WERI-Rb-1 (cell line): Measurements from ENCODE around the gene TMEM258.

Source experiments
- DNase-seq: peaks from one replicate; pipeline ENCODE4 v3.0.0-alpha.2; 2020
- H3K27ac ChIP-seq: fragments of 250-450 bp; sonication (Bioruptor Pico); 2 replicates; pipeline ENCODE4 v1.5.1; 2020; ENCODE audit warnings: mild to moderate bottlenecking, moderate library complexity
- H3K27me3 ChIP-seq: fragments of 250-450 bp; sonication (Bioruptor Pico); 2 replicates; pipeline ENCODE4 v1.5.1; 2021; ENCODE audit warnings: mild to moderate bottlenecking, low read depth, moderate library complexity; ENCODE audit not compliant: insufficient read depth, severe bottlenecking
- H3K36me3 ChIP-seq: fragments of 250-450 bp; sonication (Bioruptor Pico); 2 replicates; pipeline ENCODE4 v1.5.1; 2020; ENCODE audit warnings: mild to moderate bottlenecking, moderate library complexity
- H3K4me3 ChIP-seq: 2 replicates; pipeline ENCODE4 v1.5.1; 2011; ENCODE audit warnings: low read depth, mild to moderate bottlenecking, control low read depth, low read length
- H3K9me3 ChIP-seq: fragments of 250-450 bp; sonication (Bioruptor Pico); 2 replicates; pipeline ENCODE4 v1.5.1; 2021; ENCODE audit warnings: mild to moderate bottlenecking, moderate library complexity; ENCODE audit not compliant: severe bottlenecking
- CTCF ChIP-seq: IDR thresholded peaks from 2 replicates; pipeline ENCODE4 v1.5.1; 2011; ENCODE audit warnings: low read depth, mild to moderate bottlenecking, control low read depth, inconsistent platforms, low read length

The TMEM258 gene

GRCh38 chr11:61779666-61780525 is 12.5 kb downstream of the TMEM258 start:
- Histone ChIP-seq H3K9me3 (no peaks in the 10 kb centered on the region), H3K4me3 (no peak overlapping the region), H3K36me3 (peaks cover 5% of the 10 kb centered on the region; the same call in 1 of the 2 replicates), H3K27me3 (no peaks in the 10 kb centered on the region), H3K27ac (no peak overlapping the region; the same call in 1 of the 2 replicates)
- no peak for TF ChIP-seq CTCF
- DNase-seq, result no peak

GRCh38 chr11:61778920-61779650 is 13.3 kb downstream of the TMEM258 start:
- Histone ChIP-seq H3K27me3 (no peaks in the 10 kb centered on the region), H3K27ac (no peak overlapping the region), H3K4me3 (no peak overlapping the region), H3K36me3 (0 out of 2 replicates have a peak, but pooled peaks cover 3% of the 10 kb centered on the region), H3K9me3 (no peaks in the 10 kb centered on the region)
- no peak for TF ChIP-seq CTCF
- DNase-seq, result no peak

- no peak overlapping the region for H3K4me3 ChIP-seq
- no peak for TF ChIP-seq CTCF
- no peak overlapping the region for H3K27ac ChIP-seq
- H3K36me3 ChIP-seq, result 0 out of 2 replicates have a peak, but pooled peaks cover 3% of the 10 kb centered on the region
- no peaks in the 10 kb centered on the region for H3K9me3 ChIP-seq
- H3K27me3 ChIP-seq, result no peaks in the 10 kb centered on the region
- no peak for DNase-seq
Measured at GRCh38 chr11:61778357-61778886, 14.0 kb downstream of the TMEM258 start.

GRCh38 chr11:61777234-61778090 is 14.9 kb downstream of the TMEM258 start:
- H3K4me3 ChIP-seq, result no peak overlapping the region
- no peak overlapping the region for H3K27ac ChIP-seq
- 0 out of 2 replicates have a peak, but pooled peaks cover 3% of the 10 kb centered on the region for H3K36me3 ChIP-seq
- no peaks in the 10 kb centered on the region for H3K27me3 ChIP-seq
- no peaks in the 10 kb centered on the region for H3K9me3 ChIP-seq
- DNase-seq, result no peak
- TF ChIP-seq CTCF, result no peak

- Histone ChIP-seq H3K27me3 (no peaks in the 10 kb centered on the region), H3K4me3 (no peak overlapping the region), H3K27ac (no peak overlapping the region), H3K36me3 (no peaks in the 10 kb centered on the region), H3K9me3 (no peaks in the 10 kb centered on the region)
- peak; percentile 81 for DNase-seq
- TF ChIP-seq CTCF, result peak; percentile 82
Measured at GRCh38 chr11:61776561-61777075, 15.8 kb downstream of the TMEM258 start.
